ENCODE results near the gene ADD3.

Gene ADD3

DNA sequence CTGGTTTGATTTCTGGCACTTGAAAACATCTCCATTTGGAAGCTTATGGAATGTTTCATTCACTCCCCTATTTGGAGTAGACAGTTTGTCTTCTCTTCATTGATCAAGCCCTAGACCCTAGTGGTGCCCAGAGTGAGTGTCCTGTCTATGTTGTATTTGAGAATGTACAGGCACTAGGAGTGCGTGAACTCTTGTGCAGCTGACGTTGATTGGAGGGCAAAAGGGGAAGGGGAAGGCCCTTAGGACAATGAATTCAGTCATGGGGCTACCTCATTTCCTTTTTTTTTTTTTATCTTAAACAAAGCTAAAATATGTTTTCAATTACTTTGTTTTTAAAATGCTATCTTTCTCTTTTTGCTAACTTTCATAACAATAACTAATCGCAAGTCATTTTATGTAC, 66.5 kb downstream of the ADD3 start:
- DNase-seq = no peak

GRCh38 chr10:110074758-110075671, 67.2 kb downstream of the ADD3 start:
- no peak for DNase-seq

GRCh38 chr10:110075686-110076085, 67.9 kb downstream of the ADD3 start:
- no peak for DNase-seq

DNA sequence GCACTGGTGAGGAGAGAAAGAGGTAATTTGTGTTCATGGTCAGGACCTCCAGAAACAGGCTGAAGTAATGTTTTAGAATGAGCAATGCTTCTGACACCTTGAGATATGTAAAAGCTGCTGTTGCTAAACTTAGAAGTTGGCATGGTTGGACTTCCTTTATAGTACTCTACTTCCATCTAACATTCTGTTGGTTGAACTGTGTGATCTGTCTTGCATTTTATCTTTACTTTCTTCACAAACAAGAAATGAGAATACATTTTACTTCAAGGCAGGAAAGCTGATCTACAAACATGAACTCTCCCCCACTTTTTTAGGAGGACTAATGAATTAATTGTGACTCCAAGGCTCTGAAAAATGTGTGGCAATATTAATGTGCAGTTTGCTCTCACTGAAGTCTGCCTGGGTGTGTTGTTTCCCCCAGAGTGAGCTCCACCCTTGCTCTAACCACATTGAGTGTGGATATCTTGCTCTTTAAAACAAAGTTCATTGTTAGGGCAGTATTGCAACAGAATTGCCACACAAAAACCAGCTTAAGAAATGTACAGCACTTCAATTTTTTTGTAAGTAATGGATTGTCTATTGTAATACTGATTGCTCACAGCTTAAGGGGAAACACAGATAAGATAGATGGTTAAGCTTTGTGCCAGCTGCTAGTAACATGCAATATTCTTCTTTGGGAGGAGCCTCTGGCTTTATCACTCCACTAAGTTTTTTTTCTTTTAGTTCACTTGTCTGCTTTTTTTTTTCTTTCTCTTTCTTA, 69.0 kb downstream of the ADD3 start:
- DNase-seq = no peak

- no peak for DNase-seq
Observed at GRCh38 chr10:110077436-110078130, 69.8 kb downstream of the ADD3 start.

DNA sequence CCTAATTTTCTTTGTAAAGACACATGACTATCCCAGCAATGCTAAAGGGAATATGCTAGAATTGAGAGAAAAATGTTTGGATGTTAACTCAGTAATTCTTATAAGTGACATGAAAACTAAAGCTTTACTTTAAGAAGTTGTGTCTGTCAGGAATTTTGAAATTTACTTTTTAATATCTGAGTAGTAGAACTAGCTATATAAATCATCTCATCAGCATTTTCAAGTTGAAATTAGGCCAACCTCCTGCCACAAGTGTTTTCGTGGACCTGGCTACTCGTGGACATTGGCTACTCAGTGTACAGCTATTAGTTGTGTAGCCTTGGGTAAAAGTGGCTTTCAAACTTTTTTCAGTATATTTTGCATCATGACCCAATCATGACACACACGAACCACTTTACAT, 70.5 kb downstream of the ADD3 start:
- DNase-seq = no peak

DNA sequence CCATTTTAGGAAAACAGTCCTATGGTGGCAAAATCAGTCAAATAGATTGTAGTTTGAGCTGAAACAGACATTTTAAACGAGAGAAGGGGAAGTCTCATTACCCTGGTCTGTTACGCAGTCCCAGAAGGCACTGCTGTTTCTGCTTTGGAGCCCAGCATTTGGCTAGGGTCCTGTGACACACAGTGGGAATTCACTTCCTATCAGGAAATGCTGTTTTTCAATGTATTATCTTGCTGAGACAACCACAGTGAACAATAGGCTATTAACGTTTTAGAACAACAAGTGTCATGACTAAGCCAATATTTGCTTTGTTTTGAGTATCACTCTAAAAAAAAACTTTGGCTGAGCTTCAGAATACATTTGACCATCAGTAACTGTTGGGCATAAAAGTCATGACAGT, 74.1 kb downstream of the ADD3 start:
- peak; percentile 7 for DNase-seq

DNA sequence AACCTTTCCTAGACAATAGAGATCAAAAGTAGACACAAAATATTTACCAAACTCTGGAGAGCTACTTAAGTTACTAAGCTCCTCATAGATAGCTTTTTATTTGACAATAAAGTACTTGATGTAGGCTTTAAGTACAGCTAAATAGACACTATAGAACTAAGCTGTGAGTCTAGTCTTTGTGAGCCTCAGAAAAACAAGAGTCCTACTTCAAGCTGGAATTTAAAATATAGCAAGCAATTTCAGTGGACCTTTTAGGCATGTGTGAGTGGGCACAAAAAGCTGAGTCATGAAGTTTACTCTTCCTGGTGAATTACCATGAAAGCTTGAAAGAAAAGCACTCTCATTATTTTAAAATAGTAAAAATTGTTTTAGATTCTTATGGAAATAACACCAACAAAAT, 76.1 kb downstream of the ADD3 start:
- no peak for DNase-seq

- no peak for DNase-seq
Observed at GRCh38 chr10:110087682-110088081, 79.9 kb downstream of the ADD3 start.

- DNase-seq = no peak
Observed at GRCh38 chr10:110088367-110089104, 80.8 kb downstream of the ADD3 start.

DNA sequence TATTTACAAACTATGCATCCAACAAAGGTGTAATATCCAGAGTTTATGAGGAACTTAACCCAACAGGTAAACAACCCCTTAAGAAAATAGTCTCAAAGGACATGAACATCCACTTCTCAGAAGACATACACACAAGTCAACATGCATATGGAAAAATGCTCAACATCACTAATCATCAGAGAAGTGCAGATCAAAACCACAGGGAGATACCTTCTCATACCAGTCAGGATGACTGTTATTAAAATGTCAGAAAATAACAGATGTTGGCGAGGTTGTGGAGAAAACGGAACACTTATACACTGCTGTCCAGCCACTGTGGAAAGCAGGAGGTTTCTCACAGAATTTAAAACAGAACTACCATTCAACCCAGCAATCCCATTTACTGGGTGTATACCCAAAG, 84.0 kb downstream of the ADD3 start:
- DNase-seq = no peak

DNA sequence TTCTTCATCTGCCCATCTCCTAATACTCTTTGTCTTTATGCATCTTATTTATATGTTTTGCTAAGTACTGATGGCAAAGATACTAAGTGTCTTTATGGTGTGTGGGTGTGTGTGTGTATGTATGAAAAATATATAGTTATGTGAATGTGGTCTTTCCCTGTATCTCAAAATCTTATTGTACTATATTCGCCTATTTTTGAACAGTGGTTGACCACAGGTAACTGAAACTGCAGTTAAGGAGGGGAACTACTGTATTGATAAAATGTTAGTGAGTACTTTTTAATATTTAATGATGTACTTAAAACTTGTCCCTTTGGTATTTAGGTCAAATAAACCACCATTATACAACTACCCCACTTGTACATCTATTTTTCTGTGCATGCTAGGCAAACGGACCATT, 85.9 kb downstream of the ADD3 start:
- no peak for DNase-seq

- DNase-seq = no peak
Observed at GRCh38 chr10:110094786-110095185, 87.0 kb downstream of the ADD3 start.

GRCh38 chr10:110101464-110102144, 93.8 kb downstream of the ADD3 start:
- DNase-seq = no peak

GRCh38 chr10:110103921-110104461, 96.2 kb downstream of the ADD3 start:
- no peak for DNase-seq

DNA sequence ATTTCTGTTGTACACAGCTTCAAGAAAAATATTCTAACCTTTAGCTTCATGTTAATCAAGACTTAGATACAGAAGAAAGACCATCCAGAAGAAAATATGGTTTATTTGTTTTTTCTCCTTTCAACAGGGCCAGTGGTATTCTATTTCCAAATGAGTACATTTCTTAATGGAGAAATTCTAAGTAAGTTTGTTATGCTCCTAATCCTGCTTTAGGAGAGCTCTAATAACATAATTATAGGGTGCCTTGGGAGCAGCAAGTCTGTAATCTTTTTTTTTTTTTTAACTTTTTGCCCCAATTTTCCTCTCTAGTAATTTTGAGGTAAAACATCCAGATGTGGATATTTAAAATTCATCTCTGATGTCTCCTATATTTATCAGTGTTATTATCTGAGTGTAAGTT, 98.1 kb downstream of the ADD3 start:
- DNase-seq = no peak

DNA sequence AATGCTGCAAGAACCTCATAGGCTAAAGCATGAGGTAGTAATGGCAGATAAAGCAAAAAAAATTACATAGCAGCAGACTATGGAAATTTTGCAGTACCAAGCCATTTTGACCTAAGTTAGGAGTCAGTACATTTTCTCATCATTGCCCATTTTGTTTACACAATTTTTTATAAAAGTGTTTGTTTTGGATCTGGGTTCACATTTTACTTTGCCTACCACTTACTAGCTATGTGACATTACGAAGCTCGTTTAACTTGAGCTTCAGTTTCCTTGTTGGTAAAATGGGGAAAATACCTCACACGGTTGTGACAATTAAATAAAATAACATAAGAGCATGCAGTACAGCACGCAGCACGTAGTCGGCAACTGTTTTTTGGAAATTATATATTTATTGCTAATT, 99.6 kb downstream of the ADD3 start:
- DNase-seq = no peak

DNA sequence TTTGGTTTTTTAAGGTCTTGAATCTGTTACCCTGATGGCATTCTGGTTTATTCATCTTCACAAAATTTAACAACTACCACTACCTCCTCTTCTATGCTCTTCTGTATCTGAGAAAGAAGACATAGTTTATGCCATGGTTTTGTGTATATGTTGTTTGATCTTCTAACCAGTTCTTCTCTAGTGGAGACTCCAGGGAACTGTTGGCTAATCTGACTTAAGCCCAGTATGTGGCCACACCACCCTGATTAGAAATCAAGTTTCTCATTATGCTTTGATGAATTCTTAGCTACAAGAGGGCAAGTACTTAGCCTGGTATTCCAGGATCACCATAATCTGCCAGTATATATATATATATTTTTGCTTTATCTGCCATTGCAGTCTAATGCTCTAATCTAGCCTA, 100.1 kb downstream of the ADD3 start:
- DNase-seq = no peak

DNA sequence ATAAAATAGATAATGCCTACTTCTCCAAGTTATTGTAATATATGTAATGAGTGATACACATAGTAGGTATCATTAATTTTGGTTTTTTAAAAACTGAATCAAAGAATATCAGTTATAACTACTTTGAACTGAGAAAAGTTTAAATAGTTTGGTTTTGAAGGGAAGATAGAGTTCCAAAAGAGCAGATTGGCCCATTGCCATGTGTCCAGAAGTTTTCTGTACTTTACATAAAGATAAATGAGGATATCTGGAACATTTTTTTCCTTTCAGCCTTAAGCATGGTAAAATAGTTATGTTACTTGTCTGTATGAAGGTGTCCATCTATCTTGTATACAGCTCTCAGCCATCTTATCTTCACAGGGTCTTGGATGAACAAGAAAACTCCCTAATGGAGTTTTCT, 101.7 kb downstream of the ADD3 start:
- DNase-seq = no peak

GRCh38 chr10:110110338-110110737, 102.6 kb downstream of the ADD3 start:
- no peak for DNase-seq

DNA sequence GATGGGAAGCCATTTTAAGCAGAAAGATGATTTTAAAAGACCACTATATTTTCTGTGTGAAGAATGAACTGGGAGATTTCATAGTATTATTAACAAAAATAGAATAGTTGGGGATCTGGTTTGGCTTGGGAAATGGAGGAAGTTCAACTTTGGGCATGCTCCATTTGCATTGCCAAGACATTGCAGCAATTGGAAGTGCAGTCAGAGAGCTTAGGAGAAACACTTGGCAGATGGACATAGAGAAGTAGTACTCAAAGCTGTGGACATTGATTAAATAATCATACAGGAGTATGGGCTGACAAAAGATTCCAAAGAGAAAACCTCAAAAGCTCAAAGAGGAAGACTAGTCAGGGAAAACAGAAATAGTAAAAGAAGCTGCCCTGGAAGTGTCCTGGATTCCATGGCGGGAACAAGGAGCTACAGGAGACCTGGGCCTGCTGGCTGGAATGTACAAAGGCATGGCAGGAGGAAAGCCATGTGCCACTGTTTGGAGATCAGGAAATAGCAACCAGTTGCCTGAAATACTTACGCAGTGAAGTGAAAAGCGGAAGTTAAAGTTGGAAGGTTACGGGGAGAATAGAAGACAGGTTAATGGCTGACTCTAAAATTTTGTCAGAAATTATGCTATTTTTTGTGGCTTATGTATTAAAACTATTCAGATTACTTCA, 106.0 kb downstream of the ADD3 start:
- no peak for DNase-seq

All from NCI-H2081 treated with DMSO at 0.1 percent for 48 hours (cell line).